H1 (cell line): ENCODE measurements around the gene HNF1A. TPM values are rescaled to one million over a fixed set of nuclear protein-coding genes. Genes with fewer than 3 reads are reported as not detected.

Experiments used
- CTBP2 ChIP-seq: IDR thresholded peaks from 2 replicates; pipeline ENCODE4 v1.7.0; 2011; ENCODE audit warnings: borderline replicate concordance, mild to moderate bottlenecking, moderate library complexity, mixed read lengths, low read length; ENCODE audit not compliant: insufficient read depth, insufficient read length
- E2F6 ChIP-seq: IDR thresholded peaks from 2 replicates; pipeline ENCODE4 v1.6.1; 2012; ENCODE audit warnings: inconsistent platforms
- GTF2F1 ChIP-seq: IDR thresholded peaks from 2 replicates; pipeline ENCODE4 v1.6.1; 2012; ENCODE audit warnings: low read depth, low read length, improper control_type of control experiment, borderline replicate concordance
- HDAC6 ChIP-seq: IDR thresholded peaks from one replicate; pipeline ENCODE4 v1.7.1; 2012; ENCODE audit warnings: low read depth, mild to moderate bottlenecking, inconsistent platforms, low read length, moderate library complexity
- POLR2AphosphoS5 ChIP-seq: IDR thresholded peaks from 2 replicates; pipeline ENCODE4 v1.6.1; 2011; ENCODE audit warnings: low read depth, low read length
- SP2 ChIP-seq: IDR thresholded peaks from 2 replicates; pipeline ENCODE4 v1.6.1; 2012; ENCODE audit warnings: mild to moderate bottlenecking, low read length, inconsistent platforms
- TAF7 ChIP-seq: optimal IDR thresholded peaks from 2 replicates; pipeline ENCODE3; 2011; ENCODE audit warnings: low read depth, mild to moderate bottlenecking, inconsistent platforms, low read length, moderate library complexity, borderline replicate concordance
- TBP ChIP-seq: IDR thresholded peaks from 2 replicates; pipeline ENCODE4 v1.6.1; 2011; ENCODE audit warnings: low read depth, low read length, improper control_type of control experiment
- ZNF274 ChIP-seq: IDR thresholded peaks from 2 replicates; pipeline ENCODE4 v1.7.0; 2012; ENCODE audit warnings: low read length, borderline replicate concordance; ENCODE audit errors: extremely low read depth
- polyA plus RNA-seq, 7 experiments: library from polyadenylated mRNA; depleted of rRNA in 3 of 7; stranded (reverse) in 5 of 7; unstranded in 2 of 7; fragments of >200 nt in 5 of 7; fragments of 200-250 nt in 2 of 7; gene quantifications; 1 replicate in 5 of 7; 2 replicates in 1 of 7; 4 replicates in 1 of 7; pipeline versions ENCODE4 v1.2.1 to v1.2.3, GENCODE V29; 2011 to 2013; ENCODE audit warnings: missing spikeins in 2 of 7, mixed read lengths in 2 of 7
- total RNA-seq: library from RNA; stranded (reverse); fragmentation: NEBNext Ultra II Directional; extraction: Animal tissue kit (Norgen Biotek cat#: 25700); gene quantifications from 2 replicates; pipeline ENCODE4 v1.2.1, GENCODE V29; 2021
- TF ChIP-seq, protein P1 (sequence below): IDR thresholded peaks from 2 replicates; pipeline ENCODE4 v1.6.1; 2012; ENCODE audit warnings: low read length, inconsistent platforms

HNF1A gene
- total and polyA plus RNA-seq, 2 of the 8 experiments (the other 6 are each of a cell fraction or from before 2014, with no cell fraction given), result not detected

GRCh38 chr12:121005346-121005815 lies 27.0 kb downstream of the HNF1A start (continued):
- TF ChIP-seq E2F6, result no peak
- no peak for TF ChIP-seq CTBP2
- no peak for TF ChIP-seq TAF7
- TF ChIP-seq HDAC6, result no peak
- no peak for TF ChIP-seq GTF2F1
- TF ChIP-seq ZNF274, result no peak
- TF ChIP-seq TBP, result no peak
- TF ChIP-seq POLR2AphosphoS5, result no peak
- no peak for TF ChIP-seq SP2
- TF ChIP-seq, protein P1, sequence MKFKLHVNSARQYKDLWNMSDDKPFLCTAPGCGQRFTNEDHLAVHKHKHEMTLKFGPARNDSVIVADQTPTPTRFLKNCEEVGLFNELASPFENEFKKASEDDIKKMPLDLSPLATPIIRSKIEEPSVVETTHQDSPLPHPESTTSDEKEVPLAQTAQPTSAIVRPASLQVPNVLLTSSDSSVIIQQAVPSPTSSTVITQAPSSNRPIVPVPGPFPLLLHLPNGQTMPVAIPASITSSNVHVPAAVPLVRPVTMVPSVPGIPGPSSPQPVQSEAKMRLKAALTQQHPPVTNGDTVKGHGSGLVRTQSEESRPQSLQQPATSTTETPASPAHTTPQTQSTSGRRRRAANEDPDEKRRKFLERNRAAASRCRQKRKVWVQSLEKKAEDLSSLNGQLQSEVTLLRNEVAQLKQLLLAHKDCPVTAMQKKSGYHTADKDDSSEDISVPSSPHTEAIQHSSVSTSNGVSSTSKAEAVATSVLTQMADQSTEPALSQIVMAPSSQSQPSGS, result no peak
